ENCODE measurements around the gene TRAF2. TPM values are rescaled to one million over a fixed set of nuclear protein-coding genes. Genes with fewer than 3 reads are reported as not detected.

TRAF2 gene
- total RNA-seq, 1 donor: 6.2 TPM

- Histone ChIP-seq H3K27ac (ENCODE audit: low read depth, low read length) (peak overlapping the region; percentile 50), H3K9me3 (ENCODE audit: low read depth, low read length) (no peaks in the 10 kb centered on the region)
- DNase-seq (ENCODE audit: insufficient read length, low spot score, missing footprints): peak; percentile 88
Measured at GRCh38 chr9:136927343-136928271, 41.3 kb downstream of the TRAF2 start.

GRCh38 chr9:136928591-136928990, 42.3 kb downstream of the TRAF2 start:
- Histone ChIP-seq H3K27me3 (ENCODE audit: insufficient read depth, low read length) (no peaks in the 10 kb centered on the region), H3K4me3 (ENCODE audit: insufficient read depth, low read length) (no peak overlapping the region), H4K20me1 (ENCODE audit: insufficient read depth, low read length) (peaks cover 3% of the 10 kb centered on the region), H3K79me2 (ENCODE audit: insufficient read depth, low read length) (no peaks in the 10 kb centered on the region), H2AFZ (ENCODE audit: low read length) (no peak overlapping the region), H3K27ac (ENCODE audit: low read depth, low read length) (peak overlapping the region; percentile 50), H3K4me2 (ENCODE audit: insufficient read depth, low read length) (no peak overlapping the region), H3K4me1 (ENCODE audit: insufficient read depth, low read length) (peaks cover 4% of the 10 kb centered on the region), H3K9me3 (ENCODE audit: low read depth, low read length) (no peaks in the 10 kb centered on the region), H3K36me3 (ENCODE audit: insufficient read depth, low read length) (peaks cover 24% of the 10 kb centered on the region)
- peak; percentile 60 for DNase-seq (ENCODE audit: insufficient read length, low spot score, missing footprints)
- no peak for TF ChIP-seq CTCF (IDR thresholded peaks at IDR 0.05; ENCODE audit: extremely low read depth, low read depth, low read length)

More at GRCh38 chr9:136927343-136928271, 41.3 kb downstream of the TRAF2 start:
- H3K36me3 ChIP-seq (ENCODE audit: insufficient read depth, low read length): peaks cover 24% of the 10 kb centered on the region
- H2AFZ ChIP-seq (ENCODE audit: low read length): no peak overlapping the region
- no peak overlapping the region for H3K4me3 ChIP-seq (ENCODE audit: insufficient read depth, low read length)
- H3K4me1 ChIP-seq (ENCODE audit: insufficient read depth, low read length): peaks cover 4% of the 10 kb centered on the region
- peaks cover 3% of the 10 kb centered on the region for H4K20me1 ChIP-seq (ENCODE audit: insufficient read depth, low read length)
- TF ChIP-seq CTCF (IDR thresholded peaks at IDR 0.05; ENCODE audit: extremely low read depth, low read depth, low read length): no peak
- no peak overlapping the region for H3K4me2 ChIP-seq (ENCODE audit: insufficient read depth, low read length)
- no peaks in the 10 kb centered on the region for H3K27me3 ChIP-seq (ENCODE audit: insufficient read depth, low read length)
- H3K79me2 ChIP-seq (ENCODE audit: insufficient read depth, low read length): no peaks in the 10 kb centered on the region

GRCh38 chr9:136930014-136930413, 43.7 kb downstream of the TRAF2 start:
- Histone ChIP-seq H3K79me2 (ENCODE audit: insufficient read depth, low read length) (no peaks in the 10 kb centered on the region), H3K4me1 (ENCODE audit: insufficient read depth, low read length) (peaks cover 4% of the 10 kb centered on the region), H3K27me3 (ENCODE audit: insufficient read depth, low read length) (no peaks in the 10 kb centered on the region), H3K36me3 (ENCODE audit: insufficient read depth, low read length) (peaks cover 19% of the 10 kb centered on the region), H2AFZ (ENCODE audit: low read length) (no peak overlapping the region), H3K4me3 (ENCODE audit: insufficient read depth, low read length) (no peak overlapping the region), H3K9me3 (ENCODE audit: low read depth, low read length) (no peaks in the 10 kb centered on the region), H4K20me1 (ENCODE audit: insufficient read depth, low read length) (peaks cover 3% of the 10 kb centered on the region), H3K27ac (ENCODE audit: low read depth, low read length) (no peak overlapping the region), H3K4me2 (ENCODE audit: insufficient read depth, low read length) (no peak overlapping the region)
- TF ChIP-seq CTCF (IDR thresholded peaks at IDR 0.05; ENCODE audit: extremely low read depth, low read depth, low read length): no peak
- DNase-seq (ENCODE audit: insufficient read length, low spot score, missing footprints): no peak

- H3K27me3 ChIP-seq (ENCODE audit: insufficient read depth, low read length): no peaks in the 10 kb centered on the region
- no peaks in the 10 kb centered on the region for H3K9me3 ChIP-seq (ENCODE audit: low read depth, low read length)
- H3K36me3 ChIP-seq (ENCODE audit: insufficient read depth, low read length): peaks cover 17% of the 10 kb centered on the region
- H4K20me1 ChIP-seq (ENCODE audit: insufficient read depth, low read length): peaks cover 3% of the 10 kb centered on the region
- DNase-seq (ENCODE audit: insufficient read length, low spot score, missing footprints): no peak
- peaks cover 4% of the 10 kb centered on the region for H3K4me1 ChIP-seq (ENCODE audit: insufficient read depth, low read length)
- H3K79me2 ChIP-seq (ENCODE audit: insufficient read depth, low read length): no peaks in the 10 kb centered on the region
- no peak overlapping the region for H2AFZ ChIP-seq (ENCODE audit: low read length)
- no peak overlapping the region for H3K4me2 ChIP-seq (ENCODE audit: insufficient read depth, low read length)
- H3K27ac ChIP-seq (ENCODE audit: low read depth, low read length): peak overlapping the region; percentile 45
- no peak for TF ChIP-seq CTCF (IDR thresholded peaks at IDR 0.05; ENCODE audit: extremely low read depth, low read depth, low read length)
- H3K4me3 ChIP-seq (ENCODE audit: insufficient read depth, low read length): no peak overlapping the region
Measured at GRCh38 chr9:136931611-136932130, 45.4 kb downstream of the TRAF2 start.
